NK-92 treated with Interleukin-12 subunit alpha and Interleukin-12 subunit beta, amount 100 ng/mL, for 24 hours (cell line): ENCODE results near the gene TRIM3.
A peak's percentile ranks its signal among the peaks of the same experiment; 100 is the strongest.

Source experiments
- DNase-seq: peaks from one replicate; lab custom pipeline; 2025; lab: John Stamatoyannopoulos, UW

Gene TRIM3

DNA sequence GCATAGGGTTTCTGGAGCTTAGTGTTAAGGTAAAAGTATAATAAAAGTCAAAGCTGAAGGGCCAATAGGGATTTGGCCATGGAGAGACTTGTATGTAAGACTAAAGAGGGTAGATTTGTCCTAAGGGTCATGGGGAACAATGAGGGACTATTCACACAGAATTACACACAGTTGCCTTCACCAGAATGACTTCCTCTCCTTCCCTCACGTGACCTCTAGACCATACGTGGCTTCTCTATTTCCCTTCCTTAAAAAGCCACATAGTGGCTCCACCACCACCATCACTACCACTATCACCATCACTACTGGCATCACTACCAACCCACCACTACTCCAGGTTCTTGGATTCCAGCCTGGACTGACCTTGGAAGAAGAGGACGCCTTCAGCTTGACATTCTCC lies 35.7 kb downstream of the TRIM3 start:
- DNase-seq = no peak

- DNase-seq = no peak
These were observed 36.3 kb downstream of the TRIM3 start for GRCh38 chr11:6437423-6437822.

- no peak for DNase-seq
These were observed 39.6 kb downstream of the TRIM3 start for GRCh38 chr11:6433998-6434660.

DNA sequence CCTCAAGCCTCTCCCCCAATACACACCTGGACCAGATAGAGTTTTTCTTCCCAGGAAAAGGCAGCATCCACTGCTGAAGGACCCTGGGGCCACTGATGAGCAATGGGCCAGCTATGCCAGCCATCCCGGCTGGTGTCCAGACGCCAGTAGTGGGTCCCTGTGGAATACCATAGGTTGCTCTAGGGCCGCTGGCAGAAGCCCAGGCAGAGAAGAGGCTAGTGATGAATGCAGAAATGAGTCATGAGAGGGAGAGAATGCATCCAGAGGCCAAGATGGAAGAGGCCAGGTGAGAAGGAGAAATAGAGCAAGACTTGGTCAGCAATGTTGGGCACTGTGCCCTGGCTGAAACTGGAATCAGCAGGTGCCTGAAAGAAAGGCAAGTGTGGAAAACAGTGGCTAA lies 41.9 kb downstream of the TRIM3 start:
- no peak for DNase-seq

GRCh38 chr11:6427516-6427915 lies 46.2 kb downstream of the TRIM3 start:
- no peak for DNase-seq

DNA sequence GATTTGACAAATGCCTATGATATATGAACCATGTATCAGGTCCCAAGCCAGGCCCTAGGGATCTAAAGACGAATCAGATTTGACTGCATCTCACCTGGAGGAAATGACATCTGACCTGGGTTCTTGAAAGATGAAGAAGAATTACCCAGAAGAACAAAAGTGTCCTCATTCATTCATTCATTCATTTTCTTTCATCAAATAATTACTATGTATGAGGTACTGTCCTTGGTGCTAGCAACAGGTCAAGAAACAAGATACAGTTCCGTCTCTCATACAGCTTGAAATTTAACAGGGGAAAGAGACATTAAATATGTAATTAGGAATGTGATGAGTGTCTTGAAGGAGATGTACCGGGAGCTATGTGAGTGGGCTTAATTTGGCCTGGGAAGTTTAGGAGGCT lies 53.1 kb downstream of the TRIM3 start:
- no peak for DNase-seq

- peak; percentile 33 for DNase-seq
These were observed 54.6 kb downstream of the TRIM3 start, which contains the start of gene APBB1 for GRCh38 chr11:6419009-6419631. Gene APBB1 (minus strand): TSS chr11:6419094. CDS start chr11:6411347, 7,747 bp downstream.

- no peak for DNase-seq
These were observed 55.2 kb downstream of the TRIM3 start for GRCh38 chr11:6418557-6419008.

DNA sequence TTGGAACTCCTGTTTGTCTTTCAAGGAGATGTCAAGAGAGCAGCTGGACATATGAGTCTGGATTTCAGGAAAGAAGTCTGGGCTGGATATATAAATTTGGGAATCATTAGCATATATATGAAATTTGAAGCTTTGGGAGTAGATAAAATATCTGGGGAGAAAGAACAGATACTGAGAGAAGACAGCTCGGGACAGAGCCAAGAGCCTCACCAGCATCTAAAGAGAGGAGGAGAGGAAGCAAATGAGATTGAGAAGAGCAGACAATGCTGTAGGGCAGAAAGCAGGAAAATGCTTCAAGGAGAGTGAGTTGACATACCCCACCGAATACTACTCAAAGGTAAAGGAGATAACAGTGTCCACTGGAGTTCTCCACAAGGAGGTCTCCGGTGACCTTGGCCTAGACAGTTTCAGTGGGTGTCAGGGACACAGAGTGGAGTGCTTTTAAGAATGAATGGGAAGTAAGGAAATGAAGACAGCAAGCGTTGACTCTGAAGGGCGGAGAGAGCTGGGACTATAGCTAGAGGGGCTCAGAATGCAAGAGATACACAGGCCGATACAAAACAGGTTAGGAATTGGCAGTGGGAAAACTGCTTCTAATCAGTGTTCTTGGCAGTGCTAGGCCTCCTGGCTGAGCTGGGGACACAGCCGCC lies 55.7 kb downstream of the TRIM3 start:
- DNase-seq = no peak

- no peak for DNase-seq
These were observed 57.9 kb downstream of the TRIM3 start for GRCh38 chr11:6415797-6416196.

DNA sequence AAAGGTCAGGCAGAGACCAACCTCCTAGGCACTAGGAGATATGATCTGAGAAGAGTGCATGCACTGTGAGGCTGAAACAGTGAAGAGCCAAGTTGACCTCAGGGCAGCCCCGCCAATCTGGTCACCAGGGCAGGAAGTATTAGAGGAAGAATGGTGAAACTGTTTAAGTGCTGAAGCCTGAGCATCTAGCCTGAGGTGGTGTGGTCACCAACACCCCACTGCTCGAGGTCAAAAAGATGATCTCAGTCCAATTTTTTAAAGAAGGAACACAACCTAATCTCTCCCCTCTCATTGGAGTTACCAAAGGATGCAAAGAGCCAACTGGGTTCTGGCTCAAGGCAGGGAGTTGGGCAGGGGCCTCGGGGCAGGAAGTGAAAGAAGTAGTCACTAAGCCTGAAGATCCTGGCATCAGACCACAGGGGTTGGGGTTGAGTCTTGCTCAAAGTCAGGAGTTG lies 58.8 kb downstream of the TRIM3 start:
- peak; percentile 46 for DNase-seq

- DNase-seq = no peak
These were observed 59.9 kb downstream of the TRIM3 start for GRCh38 chr11:6413791-6414201.

- DNase-seq = no peak
These were observed 62.1 kb downstream of the TRIM3 start for GRCh38 chr11:6411594-6412031.

GRCh38 chr11:6410695-6411430 lies 62.9 kb downstream of the TRIM3 start:
- no peak for DNase-seq

DNA sequence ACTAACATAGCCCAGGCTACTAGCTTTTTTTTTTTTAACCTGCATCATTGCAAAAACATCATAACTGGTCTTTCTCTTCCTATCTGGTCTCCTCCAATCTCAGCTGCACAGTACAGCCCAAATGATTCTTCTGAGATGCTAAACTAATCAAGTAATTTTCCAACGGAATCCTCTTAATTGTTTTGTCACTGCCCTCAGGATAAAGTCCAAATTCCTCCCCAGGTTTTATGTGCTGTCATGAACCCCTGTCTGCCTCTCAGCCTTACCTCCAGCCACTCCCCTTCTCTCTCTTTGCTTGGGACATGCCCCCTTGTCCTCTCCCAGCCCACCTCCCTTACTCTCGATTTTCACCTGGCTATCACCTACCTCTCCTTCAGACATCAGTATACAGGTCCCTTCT lies 67.4 kb downstream of the TRIM3 start:
- no peak for DNase-seq

DNA sequence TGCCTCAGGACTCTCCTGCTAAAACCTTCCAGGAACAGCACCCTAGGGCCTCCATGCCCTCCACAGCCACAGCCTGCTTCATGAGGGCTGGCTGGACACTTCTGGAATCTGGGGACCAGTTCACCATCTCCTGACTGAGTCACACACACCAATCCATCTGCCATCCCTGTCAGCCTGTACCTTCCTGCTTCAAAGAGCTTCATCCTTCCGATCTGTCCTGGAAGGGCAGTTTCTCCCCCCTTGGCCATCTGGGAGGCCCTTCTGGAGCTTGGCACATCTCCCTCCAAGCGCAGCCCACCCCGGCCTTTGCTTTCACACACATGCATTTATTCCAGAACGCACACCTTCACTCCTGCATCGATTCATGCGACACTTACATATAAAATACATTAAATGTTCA lies 67.9 kb downstream of the TRIM3 start:
- no peak for DNase-seq

DNA sequence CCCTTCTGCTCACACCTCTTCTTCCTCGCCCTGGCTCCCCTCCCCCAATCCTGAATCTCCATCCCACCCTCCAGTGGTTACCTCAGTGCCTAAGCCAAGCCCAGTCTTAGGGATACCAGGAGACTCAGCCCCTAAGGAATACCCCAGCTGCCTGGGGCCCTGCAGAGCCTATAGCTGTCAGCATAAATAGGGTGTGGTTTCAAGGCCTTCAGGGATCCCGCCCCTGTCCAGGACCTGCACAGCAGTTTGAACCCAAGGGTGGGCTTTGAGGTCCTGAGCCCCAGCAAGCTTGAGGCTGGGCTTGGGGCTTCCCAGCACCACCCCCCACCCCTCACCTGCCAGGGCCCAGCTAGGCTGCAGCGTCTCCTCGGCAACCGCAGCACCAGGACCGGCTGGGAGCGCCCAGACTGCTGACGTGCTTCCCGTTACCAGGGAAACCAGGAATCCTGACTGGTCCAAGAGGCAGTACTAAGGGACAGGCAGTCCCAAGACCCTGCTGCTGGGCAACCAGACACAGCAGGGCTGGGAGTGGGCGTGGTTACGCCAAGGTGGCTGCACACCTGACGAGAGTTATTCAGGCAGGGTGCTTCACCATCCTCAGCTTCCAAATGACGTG lies 68.6 kb downstream of the TRIM3 start:
- no peak for DNase-seq

- DNase-seq = no peak
These were observed 69.2 kb downstream of the TRIM3 start for GRCh38 chr11:6404342-6405051.

- no peak for DNase-seq
These were observed 70.2 kb downstream of the TRIM3 start for GRCh38 chr11:6403539-6403938.

DNA sequence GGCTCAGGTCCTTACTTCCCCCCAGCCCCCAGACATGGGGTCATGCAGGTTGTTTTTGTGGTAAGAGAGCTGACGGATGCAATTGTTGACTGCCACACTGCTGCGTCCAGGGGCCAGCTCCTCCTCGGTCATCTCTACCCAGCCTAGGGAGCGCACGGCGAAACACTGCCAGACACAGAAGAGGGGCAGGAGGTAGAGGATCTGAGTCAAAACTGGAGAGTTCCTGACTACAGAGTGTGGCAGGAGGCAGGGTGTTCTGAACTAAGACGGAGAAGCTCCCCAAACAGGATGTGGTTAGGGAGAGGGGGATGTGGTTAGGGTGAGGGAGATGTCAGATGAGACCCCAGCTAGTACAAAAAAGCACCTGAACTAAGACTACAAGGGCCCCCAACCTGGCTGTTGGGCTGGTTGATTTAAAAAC lies 71.2 kb downstream of the TRIM3 start:
- DNase-seq = peak; percentile 72

DNA sequence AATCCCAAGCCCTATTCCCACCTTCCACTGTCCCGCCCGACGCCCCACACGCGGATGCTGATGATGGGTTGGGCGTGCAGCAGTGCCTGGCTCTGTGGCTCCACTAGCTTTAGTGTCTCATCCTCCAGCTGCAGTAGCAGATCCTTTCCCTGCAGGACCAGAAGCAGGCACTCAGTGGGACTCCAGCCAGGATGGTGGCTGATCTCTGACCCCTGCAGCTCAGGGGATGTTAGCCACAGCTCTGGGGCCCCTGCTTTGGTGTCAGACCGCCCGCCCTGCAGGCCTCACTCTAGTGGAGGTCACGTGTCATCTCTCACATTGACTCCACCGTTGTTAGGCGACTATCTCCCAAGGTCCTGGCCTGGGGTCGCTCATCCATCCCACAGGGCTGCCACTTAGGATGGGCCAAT lies 71.7 kb downstream of the TRIM3 start:
- peak; percentile 44 for DNase-seq
